Measurements from ENCODE around the gene HRAS. TPM values are rescaled to one million over a fixed set of nuclear protein-coding genes. Genes with fewer than 3 reads are reported as not detected.

Gene HRAS
- polyA plus RNA-seq, 2 of the 4 experiments (the other 2 are of a cell fraction) = 56.3 to 86.9 TPM

GRCh38 chr11:490186-490929 lies 45.0 kb downstream of the HRAS start:
- no peak for DNase-seq (ENCODE audit: low read depth in 1 of 2, low spot score in 1 of 2)
- POLR2A ChIA-PET = no interaction called here
- ATAC-seq = no peak
- FAIRE-seq = no peak
- CTCF ChIA-PET = interaction anchor here (2.8 kb wide), 1 partner anchor 28 kb away, joined by 10 read pairs; no protein-coding TSS in a partner anchor
- 94% methylated on average over 22 of the region's 38 CpGs for WGBS (ENCODE audit: missing lambda C conversion rate)
- Histone ChIP-seq H3K4me3 (no peak overlapping the region), H3K27ac (no peak overlapping the region), H3K9me3 (no peaks in the 10 kb centered on the region), H3K4me1 (no peaks in the 10 kb centered on the region), H3K4me2 (no peak overlapping the region)
- TF ChIP-seq FOSL2 (IDR thresholded peaks at IDR 0.05) (no peak), FOSL2 (CRISPR knock-in tag; IDR thresholded peaks at IDR 0.05) (no peak), HDAC2 (IDR thresholded peaks at IDR 0.05) (no peak), ATOH8 (CRISPR knock-in tag; IDR thresholded peaks at IDR 0.05; ENCODE audit: low read depth) (no peak), ZFP36 (IDR thresholded peaks at IDR 0.05; ENCODE audit: borderline replicate concordance, partially characterized antibody) (no peak)

DNA sequence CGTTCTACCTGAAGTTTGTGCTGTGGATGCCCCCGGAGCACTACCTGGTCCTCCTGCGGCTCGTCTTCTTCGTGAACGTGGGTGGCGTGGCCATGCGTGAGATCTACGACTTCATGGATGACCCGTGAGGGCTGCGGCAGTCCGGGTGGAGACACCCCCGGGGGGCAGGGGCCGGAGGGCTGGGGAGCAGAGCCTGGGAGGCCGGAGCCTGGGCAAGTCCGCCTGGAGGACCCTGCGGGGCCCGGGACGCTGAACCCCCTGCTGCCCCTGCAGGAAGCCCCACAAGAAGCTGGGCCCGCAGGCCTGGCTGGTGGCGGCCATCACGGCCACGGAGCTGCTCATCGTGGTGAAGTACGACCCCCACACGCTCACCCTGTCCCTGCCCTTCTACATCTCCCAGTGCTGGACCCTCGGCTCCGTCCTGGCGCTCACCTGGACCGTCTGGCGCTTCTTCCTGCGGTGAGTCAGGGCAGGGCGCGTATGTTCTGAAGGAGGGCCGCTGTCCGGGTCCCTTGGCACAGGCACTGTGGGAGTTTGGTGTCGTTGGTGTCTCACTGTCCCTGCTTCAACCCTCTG lies 45.7 kb downstream of the HRAS start:
- no peak overlapping the region for H3K4me2 ChIP-seq
- TF ChIP-seq HDAC2 (IDR thresholded peaks at IDR 0.05) = no peak
- TF ChIP-seq FOXS1 (CRISPR knock-in tag; IDR thresholded peaks at IDR 0.05) = no peak
- TF ChIP-seq KDM1A (IDR thresholded peaks at IDR 0.05; ENCODE audit: low read depth) = no peak
- no peak for TF ChIP-seq ATOH8 (CRISPR knock-in tag; IDR thresholded peaks at IDR 0.05; ENCODE audit: low read depth)
- TF ChIP-seq RCOR1 (IDR thresholded peaks at IDR 0.05; ENCODE audit: low read depth, low read length) = no peak
- TF ChIP-seq HOXA7 (CRISPR knock-in tag; IDR thresholded peaks at IDR 0.05) = no peak
- TF ChIP-seq USF2 (IDR thresholded peaks at IDR 0.05) = no peak
- TF ChIP-seq SMC3 (IDR thresholded peaks at IDR 0.05) = no peak
- no peak for TF ChIP-seq CHD4 (IDR thresholded peaks at IDR 0.05; ENCODE audit: borderline replicate concordance)
- TF ChIP-seq NFE2L2 (conservative IDR thresholded peaks at IDR 0.05; ENCODE audit: low read length) = no peak
- no peak for TF ChIP-seq TP53 (CRISPR knock-in tag; IDR thresholded peaks at IDR 0.05)
- TF ChIP-seq, protein P1, sequence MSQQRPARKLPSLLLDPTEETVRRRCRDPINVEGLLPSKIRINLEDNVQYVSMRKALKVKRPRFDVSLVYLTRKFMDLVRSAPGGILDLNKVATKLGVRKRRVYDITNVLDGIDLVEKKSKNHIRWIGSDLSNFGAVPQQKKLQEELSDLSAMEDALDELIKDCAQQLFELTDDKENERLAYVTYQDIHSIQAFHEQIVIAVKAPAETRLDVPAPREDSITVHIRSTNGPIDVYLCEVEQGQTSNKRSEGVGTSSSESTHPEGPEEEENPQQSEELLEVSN (IDR thresholded peaks at IDR 0.05; ENCODE audit: borderline replicate concordance, low read depth) = no peak
- no peak for TF ChIP-seq ZSCAN20 (CRISPR knock-in tag; IDR thresholded peaks at IDR 0.05)
- TF ChIP-seq FOSB (CRISPR knock-in tag; IDR thresholded peaks at IDR 0.05) = no peak
- TF ChIP-seq TFCP2L1 (CRISPR knock-in tag; IDR thresholded peaks at IDR 0.05) = no peak
- no peak for TF ChIP-seq POLR2A (IDR thresholded peaks at IDR 0.05; ENCODE audit: low read length)
- no peak for TF ChIP-seq NPAS2 (CRISPR knock-in tag; IDR thresholded peaks at IDR 0.05; ENCODE audit: borderline replicate concordance)
- no peak for TF ChIP-seq RNF2 (IDR thresholded peaks at IDR 0.05; ENCODE audit: borderline replicate concordance, low read depth)
- no peak for TF ChIP-seq ZFP36 (IDR thresholded peaks at IDR 0.05; ENCODE audit: borderline replicate concordance, partially characterized antibody)
- H3K27ac ChIP-seq = no peak overlapping the region
- H3K4me3 ChIP-seq = no peak overlapping the region
- FAIRE-seq (no peak), ATAC-seq (no peak), DNase-seq (ENCODE audit: low read depth in 1 of 2, low spot score in 1 of 2) (no peak)
- H3K4me1 ChIP-seq = no peaks in the 10 kb centered on the region
- ChIA-PET POLR2A (no interaction called here), CTCF (interaction anchor here (0.8 to 2.8 kb wide), 3 partner anchors 13 to 29 kb away, joined by 3 to 10 read pairs (median 3); no protein-coding TSS in a partner anchor)
- 95% methylated on average over 29 of the region's 37 CpGs for WGBS (ENCODE audit: missing lambda C conversion rate)
- H3K9me3 ChIP-seq = no peaks in the 10 kb centered on the region

Measured in A549 (cell line).